ENCODE measurements around the gene LHFPL5. TPM values are rescaled to one million over a fixed set of nuclear protein-coding genes. Genes with fewer than 3 reads are reported as not detected.

Gene LHFPL5
- total RNA-seq, 4 donors from 2014 or later = not detected

DNA sequence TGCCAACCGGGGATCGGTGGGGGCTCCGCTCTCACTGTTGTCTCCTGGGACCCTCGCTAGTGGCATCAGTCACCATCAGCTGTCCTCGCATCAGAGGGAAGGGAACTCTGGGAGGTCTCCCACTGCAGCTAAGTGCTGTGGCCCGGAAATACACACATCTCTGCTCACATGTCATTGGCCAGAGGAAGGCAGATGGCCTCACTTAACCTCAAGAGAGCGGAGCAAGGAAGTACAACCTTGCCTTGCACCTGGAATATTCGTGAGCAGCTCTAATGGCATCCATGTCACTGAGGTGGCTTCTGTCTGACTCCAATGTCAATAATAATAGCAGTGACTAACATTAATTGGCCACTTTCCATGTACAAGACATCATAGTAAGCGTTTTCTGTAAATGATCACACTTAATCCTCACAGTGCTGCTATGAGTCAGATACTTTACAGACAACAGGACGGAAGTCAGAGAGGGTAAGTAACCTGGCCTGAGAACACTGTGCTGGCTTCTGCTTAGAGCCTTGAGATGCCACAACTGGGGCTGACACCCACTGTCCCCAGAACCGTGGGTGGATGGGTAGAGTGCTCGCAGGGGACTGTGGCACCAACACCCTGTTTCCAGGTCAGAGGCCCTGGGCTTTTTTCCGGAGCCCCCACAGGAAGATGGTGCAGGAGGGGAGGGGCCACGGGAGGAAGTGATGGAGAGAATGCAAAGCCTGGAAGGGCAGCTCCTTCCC is 6.0 kb downstream of the LHFPL5 start:
- TF ChIP-seq, protein P1, sequence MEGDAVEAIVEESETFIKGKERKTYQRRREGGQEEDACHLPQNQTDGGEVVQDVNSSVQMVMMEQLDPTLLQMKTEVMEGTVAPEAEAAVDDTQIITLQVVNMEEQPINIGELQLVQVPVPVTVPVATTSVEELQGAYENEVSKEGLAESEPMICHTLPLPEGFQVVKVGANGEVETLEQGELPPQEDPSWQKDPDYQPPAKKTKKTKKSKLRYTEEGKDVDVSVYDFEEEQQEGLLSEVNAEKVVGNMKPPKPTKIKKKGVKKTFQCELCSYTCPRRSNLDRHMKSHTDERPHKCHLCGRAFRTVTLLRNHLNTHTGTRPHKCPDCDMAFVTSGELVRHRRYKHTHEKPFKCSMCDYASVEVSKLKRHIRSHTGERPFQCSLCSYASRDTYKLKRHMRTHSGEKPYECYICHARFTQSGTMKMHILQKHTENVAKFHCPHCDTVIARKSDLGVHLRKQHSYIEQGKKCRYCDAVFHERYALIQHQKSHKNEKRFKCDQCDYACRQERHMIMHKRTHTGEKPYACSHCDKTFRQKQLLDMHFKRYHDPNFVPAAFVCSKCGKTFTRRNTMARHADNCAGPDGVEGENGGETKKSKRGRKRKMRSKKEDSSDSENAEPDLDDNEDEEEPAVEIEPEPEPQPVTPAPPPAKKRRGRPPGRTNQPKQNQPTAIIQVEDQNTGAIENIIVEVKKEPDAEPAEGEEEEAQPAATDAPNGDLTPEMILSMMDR (IDR thresholded peaks at IDR 0.05) = no peak
- TF ChIP-seq POLR2A (IDR thresholded peaks at IDR 0.05) = no peak
- Histone ChIP-seq H3K4me1 (no peaks in the 10 kb centered on the region), H3K4me3 (replicated peaks in 1 of 3) (no peak overlapping the region), H3K36me3 (no peaks in the 10 kb centered on the region), H3K27me3 (no peaks in the 10 kb centered on the region), H3K9me3 (no peaks in the 10 kb centered on the region), H3K27ac (no peak overlapping the region)
- no peak for DNase-seq
- intact Hi-C loops (cut with DNase I) = no loop called here
- WGBS, 2 donors = 69 to 71% methylated on average over 12 to 14 of the region's 14 CpGs

DNA sequence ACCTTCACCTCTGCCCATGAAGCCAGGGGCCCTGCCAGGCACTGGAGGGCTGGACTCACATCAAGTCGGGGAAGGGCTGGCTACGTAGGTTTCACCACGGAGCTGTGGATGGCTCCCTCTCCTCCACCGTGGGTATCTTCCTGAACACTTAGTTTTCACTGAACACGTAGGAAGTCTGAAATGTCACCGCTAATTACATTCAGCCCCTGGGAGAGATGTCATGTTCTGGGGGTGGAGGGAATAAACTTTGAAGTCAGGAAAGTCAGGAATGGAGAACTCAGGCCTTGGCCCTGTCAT is 6.5 kb downstream of the LHFPL5 start:
- Histone ChIP-seq H3K4me1 (no peaks in the 10 kb centered on the region), H3K27ac (no peak overlapping the region), H3K27me3 (no peaks in the 10 kb centered on the region), H3K9me3 (no peaks in the 10 kb centered on the region), H3K36me3 (no peaks in the 10 kb centered on the region), H3K4me3 (replicated peaks in 1 of 3) (no peak overlapping the region)
- intact Hi-C loops (cut with DNase I) = no loop called here
- DNase-seq = no peak
- 69 to 72% methylated on average over 6 of the region's 6 CpGs for WGBS, 2 donors
- no peak for TF ChIP-seq POLR2A (IDR thresholded peaks at IDR 0.05)
- TF ChIP-seq, protein P1 (IDR thresholded peaks at IDR 0.05) = no peak

DNA sequence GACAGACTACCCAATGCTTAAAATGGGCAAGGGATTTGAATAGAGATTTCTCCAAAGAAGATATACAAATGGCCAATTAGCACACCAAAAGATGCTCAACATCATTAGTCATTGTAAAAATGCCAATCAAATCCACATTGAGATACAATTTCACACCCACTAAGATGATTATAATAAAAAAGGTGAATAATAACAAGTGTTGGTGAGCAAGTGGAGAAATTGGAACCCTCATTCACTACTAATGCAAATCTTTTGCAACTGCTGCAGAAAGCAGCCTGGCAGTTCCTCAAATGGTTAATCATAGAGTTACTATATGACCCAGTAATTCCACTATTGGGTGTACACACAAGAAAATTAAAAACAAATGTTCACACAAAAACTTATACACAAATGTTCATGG is 12.4 kb downstream of the LHFPL5 start:
- no peak overlapping the region for H3K4me3 ChIP-seq (replicated peaks in 1 of 3)
- H3K9me3 ChIP-seq = no peaks in the 10 kb centered on the region
- no peaks in the 10 kb centered on the region for H3K36me3 ChIP-seq
- no peak for DNase-seq
- no peak overlapping the region for H3K27ac ChIP-seq
- H3K27me3 ChIP-seq = no peaks in the 10 kb centered on the region
- no peaks in the 10 kb centered on the region for H3K4me1 ChIP-seq
- no peak for TF ChIP-seq POLR2A (IDR thresholded peaks at IDR 0.05)
- TF ChIP-seq, protein P1 (IDR thresholded peaks at IDR 0.05) = no peak
- intact Hi-C loops (cut with DNase I) = no loop called here

DNA sequence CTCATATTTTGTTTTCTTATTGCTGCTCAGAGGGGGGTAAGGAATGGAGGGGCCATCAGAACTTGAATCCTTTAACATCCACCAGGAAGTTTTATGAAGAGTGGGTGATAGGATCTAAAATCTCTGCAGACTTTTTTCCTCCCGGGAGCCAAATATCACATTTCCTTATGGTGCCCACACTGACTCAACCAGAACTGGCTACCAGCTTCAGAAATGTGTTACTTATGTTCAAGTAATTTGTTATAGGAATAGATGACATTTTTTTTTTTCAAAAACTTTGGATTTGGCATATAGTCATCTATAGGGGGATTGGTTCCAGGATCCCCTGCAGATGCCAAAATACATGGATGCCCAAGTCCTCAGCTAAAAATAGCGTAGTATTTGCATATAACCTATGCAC is 18.4 kb downstream of the LHFPL5 start:
- Histone ChIP-seq H3K4me3 (replicated peaks in 1 of 3) (no peak overlapping the region), H3K4me1 (no peaks in the 10 kb centered on the region), H3K27ac (no peak overlapping the region), H3K36me3 (no peaks in the 10 kb centered on the region), H3K27me3 (no peaks in the 10 kb centered on the region), H3K9me3 (no peaks in the 10 kb centered on the region)
- 91 to 93% methylated on average over 2 of the region's 2 CpGs for WGBS, 2 donors
- no peak for DNase-seq
- TF ChIP-seq, protein P1 (IDR thresholded peaks at IDR 0.05) = no peak
- no peak for TF ChIP-seq POLR2A (IDR thresholded peaks at IDR 0.05)
- intact Hi-C loops (cut with DNase I) = no loop called here

DNA sequence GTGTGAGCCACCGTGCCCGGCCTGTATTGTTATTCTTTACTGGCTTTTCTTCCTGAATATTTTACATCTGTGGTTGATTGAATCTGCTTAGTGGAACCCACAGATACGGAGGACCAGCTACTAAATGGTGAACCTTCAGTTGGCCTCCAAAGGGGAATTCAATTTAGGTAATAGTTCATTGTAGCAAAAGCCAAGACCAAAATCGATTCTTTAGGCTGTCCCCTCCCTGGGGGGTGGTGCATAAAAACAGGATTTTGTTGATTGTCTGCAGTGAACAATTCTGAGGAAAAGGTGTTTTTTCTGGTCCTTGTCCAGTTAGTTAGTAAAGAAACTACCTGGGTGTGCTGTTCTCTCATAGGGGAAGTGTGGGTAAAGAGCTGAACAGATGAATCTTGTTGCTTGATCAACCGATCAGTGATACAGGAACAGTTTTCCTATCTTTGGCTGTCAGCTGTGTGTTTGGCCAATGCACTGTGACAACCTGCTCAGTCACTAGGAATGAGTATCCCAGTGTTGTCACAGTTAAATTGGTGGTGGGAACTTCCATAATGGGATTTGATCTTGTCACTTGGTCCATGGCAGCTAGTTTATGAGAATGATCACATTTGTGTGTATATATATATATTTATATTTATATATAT is 19.5 kb downstream of the LHFPL5 start:
- intact Hi-C loops (cut with DNase I) = no loop called here
- DNase-seq = no peak
- TF ChIP-seq, protein P1 (IDR thresholded peaks at IDR 0.05) = no peak
- TF ChIP-seq POLR2A (IDR thresholded peaks at IDR 0.05) = no peak
- no peak overlapping the region for H3K27ac ChIP-seq
- H3K27me3 ChIP-seq = no peaks in the 10 kb centered on the region
- no peak overlapping the region for H3K4me3 ChIP-seq (replicated peaks in 1 of 3)
- H3K36me3 ChIP-seq = no peaks in the 10 kb centered on the region
- no peaks in the 10 kb centered on the region for H3K9me3 ChIP-seq
- 79 to 84% methylated on average over 5 of the region's 5 CpGs for WGBS, 2 donors
- no peaks in the 10 kb centered on the region for H3K4me1 ChIP-seq

Data from thyroid gland (tissue), 4 donors.